Smooth muscle cell (in vitro differentiated cells): ENCODE data around the gene ACTRT2. TPM values are rescaled to one million over a fixed set of nuclear protein-coding genes. Genes with fewer than 3 reads are reported as not detected.
A peak's percentile ranks its signal among the peaks of the same experiment; 100 is the strongest.

Experiments
- DNase-seq: peaks from one replicate; lab custom pipeline; 2025; ENCODE audit not compliant: unreplicated experiment; lab: John Stamatoyannopoulos, UW
- H2AFZ ChIP-seq: fragments of 200-600 bp; sonication (generic); 2 replicates; pipeline ENCODE4 v1.6.0; 2016; ENCODE audit warnings: antibody characterized with exemption, low read depth, mild to moderate bottlenecking
- H3F3A ChIP-seq: fragments of 200-600 bp; sonication (generic); 2 replicates; pipeline ENCODE4 v1.6.0; 2017; ENCODE audit warnings: antibody characterized with exemption, low read depth
- H3K27ac ChIP-seq: fragments of 200-600 bp; sonication (generic); 2 replicates; pipeline ENCODE4 v1.5.1; 2016; ENCODE audit warnings: low read depth, mild to moderate bottlenecking
- H3K27me3 ChIP-seq: fragments of 200-600 bp; sonication (generic); 2 replicates; pipeline ENCODE4 v1.6.1; 2016; ENCODE audit warnings: low read depth, mild to moderate bottlenecking
- H3K36me3 ChIP-seq: fragments of 200-600 bp; sonication (generic); 2 replicates; pipeline ENCODE4 v1.5.1; 2016; ENCODE audit warnings: low read depth
- H3K4me1 ChIP-seq: fragments of 200-600 bp; sonication (generic); 2 replicates; pipeline ENCODE4 v1.5.1; 2016; ENCODE audit warnings: low read depth
- H3K4me2 ChIP-seq: fragments of 200-600 bp; sonication (generic); 2 replicates; pipeline ENCODE4 v1.6.0; 2016; ENCODE audit warnings: mild to moderate bottlenecking
- H3K4me3 ChIP-seq: fragments of 200-600 bp; sonication (generic); 2 replicates; pipeline ENCODE4 v1.5.1; 2016; ENCODE audit warnings: mild to moderate bottlenecking
- H3K79me2 ChIP-seq: fragments of 200-600 bp; sonication (generic); 2 replicates; pipeline ENCODE4 v1.6.0; 2016; ENCODE audit warnings: low read depth, mild to moderate bottlenecking
- H3K9ac ChIP-seq: fragments of 200-600 bp; sonication (generic); 2 replicates; pipeline ENCODE4 v1.6.0; 2016; ENCODE audit warnings: low read depth
- H3K9me3 ChIP-seq: fragments of 200-600 bp; sonication (generic); replicated peaks from 2 replicates; pipeline ENCODE4 v1.5.1; 2016; ENCODE audit warnings: low read depth
- H4K20me1 ChIP-seq: fragments of 200-600 bp; sonication (generic); 2 replicates; pipeline ENCODE4 v1.6.0; 2016; ENCODE audit warnings: low read depth
- WGBS: methylation state at CpG from one replicate; pipeline ENCODE4 v1.1.7; 2016; ENCODE audit warnings: low lambda C conversion rate; 5-methylcytosine and 5-hydroxymethylcytosine counted together
- polyA plus RNA-seq: library from polyadenylated mRNA; unstranded; fragments of >200 nt; fragmentation: Nextera tagmentation; extraction: Ambion mirVana; gene quantifications from 2 replicates; pipeline ENCODE4 v1.2.1, GENCODE V29; 2016
- total RNA-seq: library from RNA; depleted of rRNA; stranded (reverse); fragments of >200 nt; gene quantifications from 2 replicates; pipeline ENCODE4 v1.2.3, GENCODE V29; 2014
- TF ChIP-seq, protein P1 (sequence below): fragments of 200-600 bp; sonication (generic); IDR thresholded peaks from 2 replicates; pipeline ENCODE4 v1.5.1; 2017; ENCODE audit warnings: borderline replicate concordance, mild to moderate bottlenecking, antibody characterized with exemption; ENCODE audit not compliant: insufficient read depth, poor library complexity, severe bottlenecking

Gene ACTRT2
- total and polyA plus RNA-seq, 2 experiments from 2014 or later: not detected

DNA sequence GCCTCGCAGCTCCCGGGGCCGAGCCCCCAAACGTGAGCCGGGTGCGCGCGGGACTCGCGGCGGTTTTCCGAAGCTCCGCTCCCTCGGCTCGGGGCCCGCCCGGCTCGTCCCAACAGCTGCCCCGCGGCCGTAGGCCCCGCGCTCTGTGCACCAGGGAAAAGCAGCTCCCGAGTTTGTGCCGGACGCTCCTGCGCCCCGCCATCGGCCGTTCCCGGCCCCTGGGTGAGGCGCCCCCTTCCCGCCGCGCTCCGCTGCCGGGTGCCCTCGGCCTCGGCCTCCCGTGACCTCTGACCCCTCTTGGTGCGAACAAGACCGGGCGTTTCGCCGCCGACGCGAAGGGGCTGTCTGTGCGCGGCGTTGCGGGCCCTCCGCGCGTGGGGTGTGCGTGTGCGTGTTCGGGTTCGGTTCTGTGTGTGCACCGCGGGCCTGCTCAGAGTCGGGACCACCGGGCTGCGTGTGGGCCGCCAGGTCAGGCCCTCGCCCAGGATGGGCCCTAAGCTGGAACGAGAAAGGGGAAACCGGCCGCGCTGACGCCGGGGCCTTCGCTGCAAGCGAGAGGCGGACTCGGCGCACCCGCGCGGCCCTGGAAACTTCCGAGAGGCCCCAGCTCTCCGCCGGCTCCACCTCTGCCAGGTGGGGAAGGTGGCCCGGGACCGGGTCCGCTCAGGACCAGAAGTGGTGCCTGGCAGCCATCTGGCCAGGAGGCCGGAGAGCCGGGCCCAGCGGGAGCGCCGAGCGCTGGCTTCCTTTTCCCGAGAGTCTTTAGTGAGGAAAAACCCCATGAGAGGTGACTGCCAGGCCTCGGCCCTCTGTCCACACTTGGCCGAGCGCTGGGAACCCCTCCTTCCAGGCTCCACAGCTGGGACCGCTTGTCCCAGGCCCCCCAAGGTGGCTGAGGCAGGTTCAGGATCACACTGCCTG lies 49.6 kb downstream of the ACTRT2 start:
- Histone ChIP-seq H3K4me1 (peaks cover 39% of the 10 kb centered on the region), H3K4me2 (peak overlapping the region; percentile 86), H3K79me2 (no peaks in the 10 kb centered on the region), H3K4me3 (peak overlapping the region; percentile 51), H3K27me3 (peaks cover 86% of the 10 kb centered on the region), H2AFZ (no peak overlapping the region), H3K36me3 (no peaks in the 10 kb centered on the region), H3K27ac (no peak overlapping the region), H3F3A (no peaks in the 10 kb centered on the region), H3K9me3 (no peaks in the 10 kb centered on the region), H3K9ac (no peak overlapping the region), H4K20me1 (peaks cover 9% of the 10 kb centered on the region)
- WGBS: 27% methylated on average over 91 of the region's 97 CpGs
- TF ChIP-seq, protein P1, sequence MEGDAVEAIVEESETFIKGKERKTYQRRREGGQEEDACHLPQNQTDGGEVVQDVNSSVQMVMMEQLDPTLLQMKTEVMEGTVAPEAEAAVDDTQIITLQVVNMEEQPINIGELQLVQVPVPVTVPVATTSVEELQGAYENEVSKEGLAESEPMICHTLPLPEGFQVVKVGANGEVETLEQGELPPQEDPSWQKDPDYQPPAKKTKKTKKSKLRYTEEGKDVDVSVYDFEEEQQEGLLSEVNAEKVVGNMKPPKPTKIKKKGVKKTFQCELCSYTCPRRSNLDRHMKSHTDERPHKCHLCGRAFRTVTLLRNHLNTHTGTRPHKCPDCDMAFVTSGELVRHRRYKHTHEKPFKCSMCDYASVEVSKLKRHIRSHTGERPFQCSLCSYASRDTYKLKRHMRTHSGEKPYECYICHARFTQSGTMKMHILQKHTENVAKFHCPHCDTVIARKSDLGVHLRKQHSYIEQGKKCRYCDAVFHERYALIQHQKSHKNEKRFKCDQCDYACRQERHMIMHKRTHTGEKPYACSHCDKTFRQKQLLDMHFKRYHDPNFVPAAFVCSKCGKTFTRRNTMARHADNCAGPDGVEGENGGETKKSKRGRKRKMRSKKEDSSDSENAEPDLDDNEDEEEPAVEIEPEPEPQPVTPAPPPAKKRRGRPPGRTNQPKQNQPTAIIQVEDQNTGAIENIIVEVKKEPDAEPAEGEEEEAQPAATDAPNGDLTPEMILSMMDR: no peak
- no peak for DNase-seq

DNA sequence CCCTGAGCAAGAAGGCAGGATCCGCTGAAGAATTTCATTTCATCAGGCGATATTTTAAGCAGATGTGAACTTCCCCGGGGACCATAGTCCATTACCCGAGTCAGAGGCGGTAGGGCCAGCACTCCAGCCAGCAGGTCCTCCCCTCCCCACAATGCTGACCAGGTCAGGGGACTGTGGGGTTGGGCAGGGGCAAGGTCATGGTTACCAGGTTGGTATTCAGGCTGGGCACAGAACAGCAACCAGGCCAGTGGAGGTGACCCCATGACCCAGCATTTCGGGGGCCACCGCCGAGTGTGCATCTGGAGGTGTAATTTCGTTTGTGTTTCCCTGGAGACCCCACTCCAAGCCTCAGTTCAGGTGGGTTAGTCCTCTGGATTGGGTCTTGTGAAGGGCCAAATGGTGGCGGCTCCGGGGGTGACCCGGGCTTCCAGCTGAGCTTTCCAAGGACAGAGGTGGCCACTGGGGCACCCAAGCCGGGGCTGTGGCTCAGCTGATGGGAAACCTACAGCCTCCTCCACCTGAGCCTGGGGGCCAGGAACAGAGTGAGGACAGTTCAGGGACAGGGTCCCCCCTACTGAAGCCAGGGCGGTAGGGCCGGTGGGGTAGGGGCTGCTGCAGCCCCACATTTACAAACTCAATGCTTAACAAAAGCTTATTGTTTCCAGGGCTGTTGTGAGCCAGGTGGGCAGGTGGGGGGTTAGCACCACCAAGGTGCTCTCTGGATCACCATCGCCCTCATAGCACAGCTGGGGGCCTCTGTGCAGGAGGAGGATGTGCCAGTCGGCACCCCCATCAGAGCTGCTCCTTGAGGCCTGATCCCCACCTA lies 50.5 kb downstream of the ACTRT2 start:
- Histone ChIP-seq H3K4me2 (no peak overlapping the region), H3K9me3 (no peaks in the 10 kb centered on the region), H3K27me3 (peaks cover 83% of the 10 kb centered on the region), H3K4me1 (peaks cover 39% of the 10 kb centered on the region), H3K4me3 (no peak overlapping the region), H3K9ac (no peak overlapping the region), H4K20me1 (peaks cover 9% of the 10 kb centered on the region), H3K27ac (no peak overlapping the region), H3K36me3 (no peaks in the 10 kb centered on the region), H3K79me2 (no peaks in the 10 kb centered on the region), H3F3A (no peaks in the 10 kb centered on the region), H2AFZ (no peak overlapping the region)
- DNase-seq: no peak
- TF ChIP-seq, protein P1: no peak
- 91% methylated on average over 17 of the region's 17 CpGs for WGBS

Other genes with a start within 250 kb of the ACTRT2 start
- gene TTC34, start 219.8 kb upstream of the ACTRT2 start, total RNA-seq: 0.04 TPM in 1 of 2 replicates, not detected in the other
- gene TTC34, start 219.8 kb upstream of the ACTRT2 start, polyA plus RNA-seq: 0.01 TPM in 1 of 2 replicates, not detected in the other
- gene PRDM16, start 47.7 kb downstream of the ACTRT2 start, total RNA-seq: 0.72 and 1.2 TPM in 2 replicates
- gene PRDM16, start 47.7 kb downstream of the ACTRT2 start, polyA plus RNA-seq: 1.1 and 1.3 TPM in 2 replicates